Vagina (tissue), 2 donors: Measurements from ENCODE around the gene PTTG1IP. TPM values are rescaled to one million over a fixed set of nuclear protein-coding genes. Genes with fewer than 3 reads are reported as not detected.

Source experiments
- DNase-seq, 2 donors: peaks; one replicate each; pipeline ENCODE4 v3.0.0-alpha.2; 2017; ENCODE audit errors: extremely low spot score in 2 of 2
- H3K27ac ChIP-seq: fragments of 200-600 bp; sonication (generic); one replicate; pipeline ENCODE4 v1.5.1; 2019
- H3K27me3 ChIP-seq: fragments of 200-600 bp; sonication (generic); one replicate; pipeline ENCODE4 v1.5.1; 2019
- H3K36me3 ChIP-seq, 2 donors: fragments of 200-600 bp; sonication (generic); one replicate each; pipeline ENCODE4 v1.5.1; 2017 to 2019
- H3K4me1 ChIP-seq: fragments of 200-600 bp; sonication (generic); one replicate; pipeline ENCODE4 v1.5.1; 2019
- H3K4me3 ChIP-seq, 2 donors: fragments of 200-600 bp; sonication (generic); 1 replicate in 1 of 2; 2 replicates in 1 of 2; pipeline ENCODE4 v1.5.1; 2016 to 2019
- H3K9me3 ChIP-seq: fragments of 200-600 bp; sonication (generic); one replicate; pipeline ENCODE4 v1.5.1; 2019
- CTCF ChIP-seq, 3 experiments: fragments of 450-650 bp in 2 of 3; fragments of 200-600 bp in 1 of 3; sonication (generic) in 1 of 3; IDR thresholded peaks; one replicate each; pipeline ENCODE4 v1.5.1; 2017 to 2019; ENCODE audit warnings: antibody characterized with exemption in 3 of 3, mild to moderate bottlenecking in 2 of 3, moderate library complexity in 2 of 3
- POLR2A ChIP-seq, 2 donors: fragments of 450-650 bp; IDR thresholded peaks; one replicate each; pipeline ENCODE4 v1.6.1; 2017; ENCODE audit warnings: antibody characterized with exemption in 2 of 2, mild to moderate bottlenecking in 2 of 2, moderate library complexity in 2 of 2
- POLR2AphosphoS5 ChIP-seq, 2 donors: sonication (generic); formaldehyde crosslinking; IDR thresholded peaks; one replicate each; pipeline ENCODE4 v1.9.0; 2017; ENCODE audit warnings: antibody characterized with exemption in 2 of 2, mild to moderate bottlenecking in 2 of 2, low read depth in 1 of 2; ENCODE audit not compliant: insufficient read depth in 1 of 2
- intact Hi-C: fragments of 100-400 bp; cut with DNase I; formaldehyde crosslinking; loops from one replicate; pipeline ENCODE4 v1.15.1; 2023
- total RNA-seq: library from RNA; depleted of rRNA; stranded (reverse); fragments of >200 nt; gene quantifications from one replicate; pipeline ENCODE4 v1.2.3, GENCODE V29; 2016

Gene PTTG1IP
- total RNA-seq, 1 donor from 2014 or later, result 165 TPM

GRCh38 chr21:44838039-44838895 lies 35.2 kb downstream of the PTTG1IP start:
- no peak for TF ChIP-seq POLR2AphosphoS5 (IDR thresholded peaks at IDR 0.05; ENCODE audit: insufficient read depth in 1 of 2, low read depth in 1 of 2)
- TF ChIP-seq CTCF (IDR thresholded peaks at IDR 0.05), result no peak
- no peak for TF ChIP-seq POLR2A (IDR thresholded peaks at IDR 0.05)
- no peak overlapping the region for H3K27ac ChIP-seq
- peaks cover 7% of the 10 kb centered on the region for H3K4me1 ChIP-seq
- no peak overlapping the region for H3K4me3 ChIP-seq
- no peaks in the 10 kb centered on the region for H3K9me3 ChIP-seq
- no peak for DNase-seq
- H3K27me3 ChIP-seq, result no peaks in the 10 kb centered on the region
- H3K36me3 ChIP-seq, result no peaks in the 10 kb centered on the region
- intact Hi-C loops, result no loop called here

- no peak overlapping the region for H3K4me3 ChIP-seq
- DNase-seq, result no peak
- intact Hi-C loops, result no loop called here
- no peak overlapping the region for H3K27ac ChIP-seq
- peaks cover 7% of the 10 kb centered on the region for H3K4me1 ChIP-seq
- no peaks in the 10 kb centered on the region for H3K27me3 ChIP-seq
- no peaks in the 10 kb centered on the region for H3K9me3 ChIP-seq
- no peaks in the 10 kb centered on the region for H3K36me3 ChIP-seq
- TF ChIP-seq CTCF (IDR thresholded peaks at IDR 0.05) (no peak), POLR2A (IDR thresholded peaks at IDR 0.05) (no peak), POLR2AphosphoS5 (IDR thresholded peaks at IDR 0.05; ENCODE audit: insufficient read depth in 1 of 2, low read depth in 1 of 2) (no peak)
These were observed 36.0 kb downstream of the PTTG1IP start for GRCh38 chr21:44837537-44837936.

GRCh38 chr21:44836666-44837471 lies 36.6 kb downstream of the PTTG1IP start:
- intact Hi-C loops, result no loop called here
- Histone ChIP-seq H3K27me3 (no peaks in the 10 kb centered on the region), H3K4me3 (no peak overlapping the region), H3K4me1 (peaks cover 7% of the 10 kb centered on the region), H3K27ac (no peak overlapping the region), H3K36me3 (no peaks in the 10 kb centered on the region), H3K9me3 (no peaks in the 10 kb centered on the region)
- DNase-seq, result no peak
- TF ChIP-seq CTCF (IDR thresholded peaks at IDR 0.05) (no peak), POLR2A (IDR thresholded peaks at IDR 0.05) (no peak), POLR2AphosphoS5 (IDR thresholded peaks at IDR 0.05; ENCODE audit: insufficient read depth in 1 of 2, low read depth in 1 of 2) (no peak)

- Histone ChIP-seq H3K4me1 (peaks cover 7% of the 10 kb centered on the region), H3K4me3 (no peak overlapping the region), H3K36me3 (no peaks in the 10 kb centered on the region), H3K27me3 (no peaks in the 10 kb centered on the region), H3K27ac (no peak overlapping the region), H3K9me3 (no peaks in the 10 kb centered on the region)
- intact Hi-C loops, result no loop called here
- no peak for DNase-seq
- TF ChIP-seq POLR2A (IDR thresholded peaks at IDR 0.05) (no peak), POLR2AphosphoS5 (IDR thresholded peaks at IDR 0.05; ENCODE audit: insufficient read depth in 1 of 2, low read depth in 1 of 2) (no peak), CTCF (IDR thresholded peaks at IDR 0.05) (no peak)
These were observed 37.2 kb downstream of the PTTG1IP start for GRCh38 chr21:44836349-44836665.

GRCh38 chr21:44835647-44835973 lies 37.9 kb downstream of the PTTG1IP start:
- H3K36me3 ChIP-seq, result no peaks in the 10 kb centered on the region
- peaks cover 7% of the 10 kb centered on the region for H3K4me1 ChIP-seq
- intact Hi-C loops, result no loop called here
- DNase-seq, result no peak
- H3K27me3 ChIP-seq, result no peaks in the 10 kb centered on the region
- H3K27ac ChIP-seq, result no peak overlapping the region
- H3K4me3 ChIP-seq, result no peak overlapping the region
- no peaks in the 10 kb centered on the region for H3K9me3 ChIP-seq
- TF ChIP-seq POLR2AphosphoS5 (IDR thresholded peaks at IDR 0.05; ENCODE audit: insufficient read depth in 1 of 2, low read depth in 1 of 2) (no peak), CTCF (IDR thresholded peaks at IDR 0.05) (no peak), POLR2A (IDR thresholded peaks at IDR 0.05) (no peak)
